ENCODE results near the gene ARHGEF2. TPM values are rescaled to one million over a fixed set of nuclear protein-coding genes. Genes with fewer than 3 reads are reported as not detected.
A peak's percentile ranks its signal among the peaks of the same experiment; 100 is the strongest.

Gene ARHGEF2
- total RNA-seq, 1 donor from 2014 or later = 57.6 TPM

DNA sequence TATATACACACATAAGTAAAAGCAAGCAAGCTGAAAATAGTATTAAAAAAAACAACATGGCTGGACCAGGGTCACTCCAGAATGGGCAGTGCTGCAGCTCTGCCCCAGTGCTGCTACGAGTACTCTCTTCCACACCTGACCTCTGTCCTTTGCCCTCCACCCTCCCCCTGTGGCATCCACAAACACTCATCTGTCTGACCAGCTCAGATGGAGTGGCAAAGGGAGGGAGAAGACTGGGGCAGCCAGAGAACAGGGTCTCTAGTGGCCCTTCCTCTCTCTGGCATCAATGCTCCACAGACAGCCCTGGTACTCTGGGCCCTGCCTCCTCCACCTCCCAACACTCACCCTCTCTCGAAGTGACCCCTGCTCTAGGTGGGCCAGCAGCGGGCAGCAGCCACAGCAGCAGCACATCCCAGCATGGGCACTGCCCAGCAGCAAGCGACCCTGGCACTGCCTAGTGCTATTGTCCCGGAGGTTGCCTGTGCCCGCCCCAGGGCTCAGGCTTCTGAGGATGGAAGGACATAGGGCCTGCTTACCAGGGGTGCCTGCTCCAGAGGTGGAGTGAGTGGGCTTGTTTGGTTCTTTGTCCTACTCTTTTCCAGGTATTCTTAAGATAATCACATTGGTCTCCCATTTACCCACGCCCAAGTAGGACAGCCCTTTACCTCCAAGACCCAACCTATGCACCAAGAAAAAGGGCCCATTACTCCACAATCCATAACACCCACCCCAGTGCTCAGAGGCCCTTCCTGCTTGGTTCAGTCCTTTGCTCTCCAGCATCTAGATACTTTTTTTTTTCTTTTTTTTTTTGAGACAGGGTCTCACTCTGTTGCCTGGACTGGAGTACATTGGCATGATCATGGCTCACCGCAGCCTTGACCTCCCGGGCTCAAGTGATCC, 6.2 kb downstream of the ARHGEF2 start:
- no peak for DNase-seq

DNA sequence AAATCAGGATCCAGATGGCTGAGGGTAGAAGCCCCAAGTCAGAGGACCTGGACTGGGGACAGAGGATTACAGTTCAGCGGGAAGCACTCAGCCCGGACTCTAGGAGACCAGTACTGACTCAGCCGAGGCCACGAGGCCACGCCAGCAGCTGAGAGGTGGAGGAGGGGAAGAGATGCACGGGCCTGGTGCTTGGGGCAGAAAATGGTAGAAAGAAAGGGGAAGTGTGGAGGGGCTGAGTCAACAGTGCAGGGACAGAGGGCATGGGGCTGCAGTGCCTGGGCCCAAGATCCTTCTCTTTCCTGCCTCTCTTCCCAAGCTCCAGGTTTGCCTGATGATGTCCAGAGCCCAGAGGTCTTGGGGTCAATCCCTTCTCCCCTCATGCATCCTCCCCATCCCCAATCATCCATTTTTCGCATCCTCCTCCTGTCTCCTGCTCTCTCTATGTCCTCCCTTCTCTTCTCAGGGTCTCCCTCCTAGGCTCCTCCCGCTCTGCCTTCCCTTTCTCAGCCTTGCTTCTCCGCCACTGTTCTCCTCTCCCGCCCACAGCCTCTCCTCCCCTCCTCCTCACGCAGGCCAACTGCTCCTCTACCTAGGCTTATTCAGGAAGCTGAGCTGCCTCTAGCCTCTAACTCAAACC, 7.7 kb downstream of the ARHGEF2 start:
- DNase-seq = no peak

DNA sequence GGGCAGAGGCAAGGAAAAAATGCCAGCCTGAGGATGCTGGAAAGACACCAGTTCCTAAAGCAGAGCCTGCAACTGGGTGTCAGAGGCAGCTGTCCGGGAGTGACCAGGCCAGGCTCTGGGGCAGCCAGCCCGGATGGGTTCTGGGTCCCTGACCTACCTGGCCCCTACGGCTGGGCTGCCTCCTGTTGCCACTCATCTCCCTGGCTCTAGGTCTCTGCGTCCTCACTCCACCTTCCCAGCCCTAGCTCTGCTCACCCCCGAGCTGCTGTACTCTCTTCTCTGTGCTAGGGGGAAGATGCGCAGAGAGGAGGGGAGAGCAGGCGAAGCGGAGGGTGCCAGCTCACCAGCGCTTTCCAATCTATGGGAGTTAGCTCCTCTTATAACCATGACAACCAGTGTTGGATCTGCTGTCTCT, 9.0 kb downstream of the ARHGEF2 start:
- no peak for DNase-seq

DNA sequence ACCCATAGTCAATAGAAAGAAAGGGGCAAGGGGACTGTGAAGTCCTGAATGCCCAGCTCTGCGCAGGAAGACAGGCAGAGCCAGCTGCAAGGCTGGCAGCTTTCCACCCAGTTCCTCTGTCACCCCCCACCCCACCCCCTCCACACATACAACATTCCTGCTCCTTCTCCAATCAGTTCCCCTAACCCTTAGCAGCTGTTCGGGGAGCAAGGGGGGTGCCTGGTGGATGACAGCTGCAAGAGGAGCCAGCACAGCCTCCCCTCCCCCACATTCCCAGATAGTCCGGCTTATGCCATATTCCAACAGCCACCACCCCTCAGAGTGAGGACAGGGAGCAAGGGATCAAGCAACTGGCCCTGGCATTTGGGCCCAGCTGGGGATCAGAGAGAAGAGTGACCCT, 9.7 kb downstream of the ARHGEF2 start:
- DNase-seq = peak; percentile 71

DNA sequence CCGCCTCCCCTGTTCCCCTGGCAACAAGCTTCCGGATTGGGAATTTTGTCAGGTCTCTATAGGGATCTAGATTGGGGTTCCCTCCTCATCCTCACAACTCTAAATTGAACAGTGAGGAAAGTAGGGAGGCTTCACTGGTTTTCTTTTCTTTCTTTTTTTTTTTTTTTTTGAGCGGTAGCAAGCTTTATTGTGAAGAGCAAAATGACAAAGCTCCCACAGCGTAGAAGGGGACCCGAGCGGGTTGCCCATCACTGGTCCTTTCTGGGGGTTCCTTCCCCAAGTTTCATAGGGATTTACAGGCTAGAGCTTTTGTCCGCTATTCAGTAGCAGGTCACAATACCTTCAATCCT, 10.3 kb downstream of the ARHGEF2 start:
- no peak for DNase-seq

DNA sequence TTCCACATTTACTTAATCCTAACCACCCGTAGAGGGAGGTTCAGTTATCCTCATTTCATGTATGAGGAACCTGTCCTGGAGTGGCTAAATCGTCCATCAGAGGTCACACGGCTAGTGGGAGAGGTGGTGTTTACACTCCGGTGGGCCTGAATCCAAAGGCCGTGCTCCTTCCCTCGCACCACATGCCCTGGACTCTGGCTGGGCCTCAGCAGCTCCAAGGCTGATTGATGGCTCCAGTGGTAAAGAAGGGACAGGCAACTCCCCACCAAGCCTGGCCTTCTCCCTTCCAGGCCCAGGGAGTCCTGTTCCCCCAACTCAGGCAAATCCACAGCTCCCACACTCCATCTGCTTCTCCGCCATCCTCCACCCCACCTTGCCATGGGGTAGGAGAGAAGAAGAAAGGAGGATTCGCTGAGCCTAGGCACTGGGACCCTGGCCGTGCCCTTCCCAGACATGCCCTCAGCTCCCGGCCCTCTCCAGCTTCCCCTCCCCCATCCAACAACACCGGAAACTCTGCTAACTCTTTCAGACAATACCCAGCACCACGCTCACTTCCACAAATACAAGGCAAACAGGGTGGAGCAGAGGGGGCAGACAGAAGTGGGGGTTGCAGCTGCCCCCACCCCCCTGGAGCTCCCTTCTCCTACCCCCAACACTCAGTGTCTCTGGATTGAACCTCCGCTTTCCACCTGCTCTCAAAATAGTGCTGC, 10.9 kb downstream of the ARHGEF2 start:
- no peak for DNase-seq

DNA sequence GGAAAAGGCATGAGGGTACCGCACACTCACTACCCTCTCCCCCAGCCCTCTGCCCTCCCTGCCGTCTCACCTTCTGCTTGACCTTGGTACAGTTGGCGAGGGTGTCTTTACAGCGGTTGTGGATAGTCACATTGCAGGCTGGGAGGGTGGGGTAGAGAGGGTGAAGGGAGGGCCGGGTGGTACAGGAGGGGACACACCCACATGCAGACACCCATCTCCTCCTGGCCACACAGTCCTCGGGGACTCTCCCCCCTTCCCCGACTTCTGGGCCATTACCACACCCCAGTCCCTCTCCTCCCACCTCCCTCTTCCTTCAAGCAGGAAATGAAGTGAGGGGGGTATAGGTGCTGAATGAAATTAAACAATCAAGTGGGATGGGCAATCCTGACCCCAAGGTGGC, 11.6 kb downstream of the ARHGEF2 start:
- no peak for DNase-seq

DNA sequence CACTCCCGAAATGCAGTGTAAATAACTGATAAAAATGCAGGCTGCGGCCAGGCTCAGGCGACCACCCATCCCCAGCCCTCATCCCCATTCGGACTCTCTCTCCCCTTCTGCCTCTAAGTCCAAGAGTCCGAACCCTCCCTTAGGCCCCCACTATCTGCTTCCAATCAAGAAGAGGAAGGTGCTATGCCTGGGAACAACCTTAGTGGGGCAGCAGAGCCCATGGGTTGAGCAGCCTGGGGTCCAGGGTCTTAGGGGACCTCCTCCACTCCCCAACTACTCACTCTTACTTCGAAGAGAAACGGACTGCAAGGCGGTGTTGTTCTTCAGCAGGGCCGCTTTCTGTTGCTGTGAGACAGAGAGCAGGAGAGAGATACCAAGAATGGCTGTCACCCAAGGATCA, 12.2 kb downstream of the ARHGEF2 start:
- DNase-seq = no peak

DNA sequence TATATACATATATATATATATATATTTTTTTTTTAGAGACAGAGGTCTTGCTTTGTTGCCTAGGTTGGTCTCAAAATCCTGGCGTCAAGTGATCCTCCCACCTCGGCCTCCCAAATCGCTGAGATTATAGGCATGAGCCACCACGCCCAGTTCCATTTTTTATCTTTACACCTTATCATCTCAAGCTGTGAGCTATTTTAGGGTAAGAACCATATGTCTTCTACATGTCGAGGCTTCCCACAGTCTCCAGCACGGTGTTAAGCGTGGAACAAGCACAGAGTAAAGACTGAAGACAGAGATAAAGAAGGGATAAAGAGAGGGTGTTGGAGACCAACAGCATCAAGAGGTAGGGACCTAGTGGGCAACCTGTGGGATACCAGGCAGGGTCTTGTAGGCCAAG, 14.2 kb downstream of the ARHGEF2 start:
- DNase-seq = no peak

DNA sequence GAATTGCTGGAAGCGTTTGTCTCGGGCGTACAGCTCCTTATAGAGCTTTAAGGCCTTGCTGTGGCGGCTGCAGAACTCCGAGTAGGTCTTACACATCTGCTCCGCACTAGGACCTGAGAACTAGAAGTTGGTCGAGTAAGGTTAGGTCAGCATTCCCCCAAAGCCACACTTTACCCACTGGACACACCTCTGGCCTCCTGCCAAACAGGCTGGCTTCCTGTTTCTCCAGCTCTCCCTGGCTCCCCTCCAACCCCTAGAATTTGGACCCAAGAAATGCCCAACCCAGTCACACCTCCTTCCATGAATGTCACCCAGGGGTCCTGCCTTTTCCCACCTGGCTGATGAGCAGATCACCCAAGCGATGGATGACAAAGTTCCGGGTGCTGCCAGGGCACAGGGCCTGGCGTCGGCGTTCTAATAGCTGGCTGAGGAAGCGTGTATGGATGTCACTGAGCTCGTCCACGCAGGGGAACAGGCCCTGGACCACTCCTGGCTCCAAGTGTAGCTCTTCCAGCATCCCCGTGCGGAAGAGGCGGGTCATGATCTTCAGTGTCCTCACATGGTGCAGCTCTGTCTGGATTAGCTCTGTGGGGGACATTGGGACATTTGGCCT, 15.6 kb downstream of the ARHGEF2 start:
- DNase-seq = no peak

DNA sequence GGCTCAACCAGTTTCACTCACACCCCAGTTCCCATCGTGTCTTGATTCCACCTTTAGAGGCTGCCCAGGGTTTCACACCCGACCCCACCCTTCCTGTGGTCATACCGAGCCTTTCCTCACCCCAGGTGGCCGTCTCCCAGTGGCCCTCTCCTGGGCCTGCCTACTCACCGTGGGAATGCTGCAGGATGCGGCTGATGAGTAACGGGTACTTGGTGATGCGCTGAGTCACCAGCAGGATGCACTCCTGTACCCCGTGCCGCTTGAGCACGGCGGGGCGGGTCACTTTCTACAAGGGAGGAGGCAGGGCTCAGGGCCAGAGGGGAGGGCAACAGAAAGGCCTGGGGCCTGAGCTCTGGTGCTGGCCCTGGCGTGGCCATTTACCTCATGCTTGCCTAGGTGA, 16.4 kb downstream of the ARHGEF2 start:
- no peak for DNase-seq

DNA sequence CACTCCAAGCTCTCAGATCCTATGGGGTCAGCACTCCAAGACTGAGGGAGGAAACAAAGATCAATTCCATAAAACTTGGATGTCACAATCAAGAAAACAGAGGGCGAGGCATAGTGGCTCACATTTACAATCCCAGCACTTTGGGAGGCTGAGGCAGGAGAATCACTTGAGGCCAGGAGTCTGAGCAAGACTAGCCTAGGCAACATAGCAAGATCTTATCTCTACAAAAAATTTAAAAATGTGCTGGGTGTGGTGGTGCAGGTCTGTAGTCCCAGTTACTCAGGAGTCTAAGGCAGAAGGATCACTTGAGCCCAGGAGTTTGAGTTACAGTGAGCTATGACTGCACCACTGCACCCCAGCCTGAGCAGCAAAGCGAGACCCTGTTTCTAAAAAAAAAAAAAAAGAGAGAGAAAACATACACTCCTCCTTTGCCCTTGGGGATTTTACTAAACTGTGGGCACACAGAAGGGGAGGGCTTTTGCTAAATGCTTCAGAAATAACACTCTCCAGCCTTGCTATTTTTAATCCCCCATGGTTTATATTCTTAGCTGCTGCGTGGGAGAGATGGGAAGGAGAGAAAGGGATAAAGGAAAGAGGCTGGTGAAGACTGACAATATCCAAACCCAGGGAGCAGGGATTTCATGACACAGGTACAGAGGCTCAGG, 18.1 kb downstream of the ARHGEF2 start:
- no peak for DNase-seq

DNA sequence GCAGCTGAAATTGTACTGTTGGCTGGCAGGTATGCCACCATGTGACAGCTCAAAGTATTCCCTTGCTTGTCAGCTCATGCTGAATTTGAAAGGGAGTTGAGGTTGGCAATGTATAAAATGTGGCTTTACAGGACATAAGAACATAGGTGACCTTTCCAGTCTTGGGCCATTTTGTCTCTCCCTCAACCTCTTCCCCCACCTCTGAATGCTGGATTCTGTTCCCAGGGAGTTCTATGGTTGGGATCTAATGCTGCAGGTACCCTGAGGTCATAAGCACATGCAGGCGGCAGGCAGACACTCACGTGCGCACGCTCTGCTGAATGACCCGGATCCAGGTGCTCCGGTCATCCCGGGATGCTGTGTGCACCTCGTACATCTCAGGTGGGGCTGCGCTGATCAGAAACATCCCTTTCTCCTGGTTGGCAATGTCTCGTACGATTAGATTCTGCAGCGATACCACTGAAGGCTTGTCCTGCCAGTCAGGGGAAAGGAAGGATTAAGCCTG, 20.9 kb downstream of the ARHGEF2 start:
- DNase-seq = no peak

DNA sequence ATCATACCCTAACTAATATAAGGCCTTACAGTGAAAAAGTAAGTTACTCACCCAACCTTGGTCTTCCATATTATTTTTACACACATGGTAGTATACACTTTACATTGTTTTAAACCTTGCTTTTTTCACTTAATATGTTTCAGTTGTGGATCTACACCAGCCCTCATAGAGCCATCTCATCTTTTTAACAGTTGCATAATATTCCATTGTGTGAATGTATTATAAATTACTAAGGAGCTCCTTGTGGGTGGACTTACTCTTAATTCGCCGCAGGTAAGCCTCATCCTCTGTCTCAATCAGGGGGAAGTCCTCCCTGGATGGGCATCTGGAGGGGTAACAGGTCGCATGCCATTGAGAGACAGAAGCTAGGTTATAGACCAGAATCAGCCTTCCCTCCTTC, 23.7 kb downstream of the ARHGEF2 start:
- DNase-seq = no peak

DNA sequence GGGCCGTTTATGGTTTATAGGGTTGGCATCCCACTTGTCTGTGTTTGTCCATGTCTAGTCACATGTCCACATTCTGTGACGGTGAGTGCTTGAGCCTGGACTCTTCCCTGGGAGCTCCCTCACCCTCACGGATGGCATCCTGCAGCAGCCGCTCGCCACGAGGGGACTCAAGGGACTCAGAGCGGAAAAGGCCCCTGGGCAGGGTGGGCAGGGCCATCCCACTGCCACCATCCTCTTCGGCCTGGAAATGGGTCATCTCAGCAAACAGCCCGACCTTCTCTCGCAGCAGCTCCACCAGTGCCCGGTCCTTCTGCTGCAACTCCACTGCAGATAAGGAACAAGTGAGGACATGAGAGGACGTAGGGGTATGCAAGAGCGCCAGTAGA, 25.8 kb downstream of the ARHGEF2 start:
- no peak for DNase-seq

DNA sequence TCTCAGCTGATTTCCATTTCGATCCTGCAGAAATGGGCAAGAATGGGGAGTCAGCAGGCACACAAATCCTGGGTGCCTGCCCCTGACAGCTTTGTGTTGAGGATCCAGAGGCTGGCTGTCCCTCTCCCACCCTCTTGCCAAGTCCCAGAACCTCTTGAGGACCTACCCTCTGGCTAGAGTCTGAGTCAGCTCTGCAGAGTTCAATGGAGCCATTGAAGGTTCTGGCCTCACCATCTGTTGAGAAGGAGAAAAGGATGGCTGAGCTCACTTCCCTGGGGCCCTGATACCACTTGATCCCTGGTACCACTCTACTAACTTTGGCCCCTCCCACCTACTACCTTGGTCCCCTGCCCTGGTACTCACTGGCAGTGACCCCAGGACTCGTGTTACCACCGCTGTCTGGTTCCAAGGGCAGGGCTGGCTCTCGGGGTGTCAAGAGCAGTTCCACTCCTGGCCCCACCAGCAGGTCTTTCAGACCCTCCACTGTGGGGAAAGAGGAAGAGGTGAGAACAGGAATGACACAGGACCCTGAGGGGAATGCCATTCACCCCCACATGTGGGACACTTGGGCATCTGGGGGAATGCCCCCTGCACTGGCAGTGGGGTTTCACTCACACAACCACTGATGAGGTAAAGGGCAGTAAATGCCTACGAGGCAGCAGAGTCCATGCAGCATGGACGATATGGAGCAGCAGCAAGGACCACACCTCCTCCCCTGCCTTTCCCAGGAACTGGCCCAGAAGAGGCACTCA, 26.4 kb downstream of the ARHGEF2 start:
- no peak for DNase-seq

DNA sequence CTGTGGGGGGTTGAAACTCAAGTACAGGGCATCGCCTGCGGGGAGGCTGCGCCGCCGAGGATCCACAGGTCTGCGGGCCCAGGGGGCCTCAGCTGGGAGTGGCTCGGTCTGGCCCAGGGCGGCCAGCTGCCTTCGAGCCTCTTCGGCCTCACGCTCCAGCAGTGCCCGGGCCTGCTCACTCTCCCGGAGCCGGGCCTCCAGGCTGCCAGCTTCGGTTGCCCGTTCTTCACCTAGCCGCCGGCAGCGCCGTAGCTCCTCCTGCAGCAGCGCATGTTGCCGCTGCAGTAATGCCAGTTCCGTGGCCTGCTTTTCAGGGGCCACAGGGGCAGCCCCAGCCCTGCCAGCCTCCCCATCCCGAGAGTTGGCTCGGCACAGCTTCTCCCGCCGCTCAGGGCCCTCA, 27.5 kb downstream of the ARHGEF2 start:
- DNase-seq = no peak

DNA sequence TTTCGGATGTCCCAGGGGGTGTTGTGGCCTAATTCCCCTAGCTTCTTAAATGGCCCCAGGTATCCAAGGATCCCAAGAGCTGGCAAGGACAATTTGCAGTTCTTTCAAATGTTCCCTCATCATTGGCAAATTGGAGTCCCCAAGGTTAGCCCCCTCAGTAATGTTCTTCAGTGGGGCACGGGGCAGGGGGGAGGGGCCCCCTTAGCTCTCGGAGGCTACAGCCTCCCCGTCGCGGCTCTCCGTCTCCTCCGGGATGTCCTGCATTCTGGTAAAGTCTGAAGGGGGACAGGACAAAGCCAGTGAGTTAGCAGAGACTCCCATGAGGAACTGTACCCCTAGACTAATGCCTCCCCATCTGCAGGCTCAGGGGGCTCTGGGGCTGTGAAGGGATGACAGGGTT, 30.6 kb downstream of the ARHGEF2 start:
- DNase-seq = no peak

DNA sequence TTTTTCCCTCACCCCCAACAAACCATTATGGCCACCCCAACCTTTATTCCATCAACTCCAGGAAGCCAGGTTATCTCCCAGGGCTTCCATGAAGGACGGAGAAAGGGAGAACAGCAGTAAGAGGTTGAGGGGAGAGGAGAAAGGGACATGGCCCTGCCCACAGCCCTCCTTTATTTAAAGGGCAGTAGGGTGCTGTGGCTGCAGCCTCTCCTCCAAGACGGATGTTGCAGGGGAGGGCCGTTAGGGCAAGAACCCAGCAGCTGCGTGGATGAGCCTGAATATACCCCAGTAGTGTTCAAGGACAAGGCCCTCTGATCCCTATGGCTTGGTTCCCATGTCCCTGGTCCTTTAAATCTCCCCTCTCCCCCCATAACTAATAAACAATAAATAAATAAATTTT, 31.1 kb downstream of the ARHGEF2 start:
- no peak for DNase-seq

DNA sequence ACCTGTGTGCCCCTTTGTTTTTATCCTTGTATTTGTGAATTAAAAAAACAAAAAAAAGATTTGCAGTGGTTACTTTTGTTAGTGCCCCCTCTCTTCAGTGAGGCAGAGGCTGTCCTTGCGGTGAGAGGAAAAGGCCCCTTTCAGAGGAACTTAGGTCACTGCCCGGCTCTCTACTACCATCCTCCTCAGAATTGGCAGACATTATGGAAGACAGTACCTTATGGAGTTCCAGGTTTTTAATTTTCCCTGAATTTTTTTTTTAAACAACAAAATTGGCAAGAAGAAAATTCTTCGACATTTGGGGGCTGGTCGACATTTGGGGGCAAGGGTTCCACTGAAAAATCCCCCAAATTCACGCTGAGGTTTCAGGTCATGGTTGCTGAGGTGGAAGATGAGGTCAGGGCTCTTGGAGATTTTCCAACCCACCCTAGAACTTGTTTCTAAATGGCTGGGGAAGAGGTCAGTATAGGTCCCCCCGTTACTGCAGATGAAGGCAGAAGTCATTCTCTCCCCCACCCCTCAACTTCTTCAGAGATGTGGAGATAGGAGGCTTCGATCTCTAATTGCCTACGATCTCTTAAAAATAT, 31.6 kb downstream of the ARHGEF2 start:
- DNase-seq = no peak

DNA sequence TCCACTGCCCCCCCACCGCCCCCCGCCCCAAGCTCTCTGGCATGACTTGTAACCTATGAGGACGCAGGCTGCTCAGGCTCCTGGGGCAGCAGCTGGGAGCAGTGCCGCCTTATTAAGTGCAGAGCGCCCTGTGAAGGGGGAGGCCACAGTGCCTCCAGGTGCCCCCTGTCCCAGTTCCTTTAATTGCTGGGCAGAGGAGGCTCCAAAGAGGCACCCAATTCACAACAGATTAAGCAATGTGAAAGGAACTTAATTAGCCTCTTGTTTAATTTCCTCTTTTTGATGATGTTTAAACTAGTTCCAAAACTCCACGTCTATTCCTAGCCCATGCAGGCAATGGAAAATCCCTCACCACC, 33.9 kb downstream of the ARHGEF2 start:
- no peak for DNase-seq

All from skin of body (tissue), 2 donors.